SK-N-SH (cell line): Measurements from ENCODE around the gene LGALS3. TPM values are rescaled to one million over a fixed set of nuclear protein-coding genes. Genes with fewer than 3 reads are reported as not detected.
A peak's percentile ranks its signal among the peaks of the same experiment; 100 is the strongest.

ENCODE experiments used
- EZH2phosphoT487 ChIP-seq: fragments of 200-600 bp; sonication (generic); IDR thresholded peaks from 2 replicates; pipeline ENCODE4 v1.6.1; 2017; ENCODE audit warnings: low read depth, mixed run types, mild to moderate bottlenecking, antibody characterized with exemption, moderate library complexity, borderline replicate concordance
- FOSL2 ChIP-seq: IDR thresholded peaks from 2 replicates; pipeline ENCODE4 v1.4.0; 2012; ENCODE audit warnings: low read depth, mild to moderate bottlenecking, moderate library complexity, borderline replicate concordance
- FOXJ3 ChIP-seq: sonication (generic); formaldehyde crosslinking; IDR thresholded peaks from 2 replicates; pipeline ENCODE4 v1.5.1; 2020; ENCODE audit warnings: mild to moderate bottlenecking, missing genetic modification reagents
- FOXM1 ChIP-seq: IDR thresholded peaks from 2 replicates; pipeline ENCODE4 v1.4.0; 2012; ENCODE audit warnings: low read depth, mild to moderate bottlenecking
- GATA2 ChIP-seq: sonication (generic); formaldehyde crosslinking; IDR thresholded peaks from 2 replicates; pipeline ENCODE4 v1.5.0; 2020; ENCODE audit warnings: mild to moderate bottlenecking, missing genetic modification reagents
- JUND ChIP-seq: IDR thresholded peaks from 2 replicates; pipeline ENCODE4 v1.4.0; 2012
- NRF1 ChIP-seq: IDR thresholded peaks from 2 replicates; pipeline ENCODE4 v1.6.1; 2012; ENCODE audit warnings: low read depth, mild to moderate bottlenecking, low read length
- RAD21 ChIP-seq: IDR thresholded peaks from 2 replicates; pipeline ENCODE4 v1.6.1; 2012; ENCODE audit warnings: mild to moderate bottlenecking, low read length
- RCOR1 ChIP-seq: fragments of 150-350 bp; IDR thresholded peaks from 2 replicates; pipeline ENCODE4 v1.6.1; 2017; ENCODE audit warnings: antibody characterized with exemption, low read length
- RFX5 ChIP-seq: IDR thresholded peaks from 2 replicates; pipeline ENCODE4 v1.6.1; 2012; ENCODE audit warnings: mild to moderate bottlenecking, improper control_type of control experiment, low read length
- RXRA ChIP-seq: IDR thresholded peaks from 2 replicates; pipeline ENCODE4 v1.4.0; 2012; ENCODE audit warnings: low read depth, mild to moderate bottlenecking, borderline replicate concordance
- TEAD4 ChIP-seq: IDR thresholded peaks from 2 replicates; pipeline ENCODE4 v1.4.0; 2012; ENCODE audit warnings: mild to moderate bottlenecking, borderline replicate concordance; ENCODE audit not compliant: insufficient read depth
- YY1 ChIP-seq: IDR thresholded peaks from 2 replicates; pipeline ENCODE4 v1.4.0; 2012; ENCODE audit warnings: low read depth, mild to moderate bottlenecking
- polyA plus RNA-seq, 3 experiments: library from polyadenylated mRNA; depleted of rRNA; stranded (reverse); fragments of >200 nt; gene quantifications; 2 replicates each; pipeline ENCODE4 v1.2.3, GENCODE V29; 2012
- TF ChIP-seq, protein P1 (sequence below): IDR thresholded peaks from 2 replicates; pipeline ENCODE4 v1.4.0; 2012; ENCODE audit warnings: low read depth, borderline replicate concordance
- TF ChIP-seq, protein P2 (sequence below): fragments of 150-350 bp; IDR thresholded peaks from 2 replicates; pipeline ENCODE4 v1.6.1; 2017; ENCODE audit warnings: antibody characterized with exemption, low read length, low read depth, borderline replicate concordance
- TF ChIP-seq, protein P3 (sequence below): fragments of 200-600 bp; sonication (generic); IDR thresholded peaks from 2 replicates; pipeline ENCODE4 v1.6.1; 2017; ENCODE audit warnings: antibody characterized with exemption, mild to moderate bottlenecking, moderate library complexity
- TF ChIP-seq, protein P4 (sequence below): IDR thresholded peaks from 2 replicates; pipeline ENCODE4 v1.6.1; 2012; ENCODE audit warnings: mild to moderate bottlenecking, low read depth, low read length, moderate library complexity

LGALS3 gene
- polyA plus RNA-seq, 1 of the 3 experiments (the other 2 are of a cell fraction) = 59.8 TPM

DNA sequence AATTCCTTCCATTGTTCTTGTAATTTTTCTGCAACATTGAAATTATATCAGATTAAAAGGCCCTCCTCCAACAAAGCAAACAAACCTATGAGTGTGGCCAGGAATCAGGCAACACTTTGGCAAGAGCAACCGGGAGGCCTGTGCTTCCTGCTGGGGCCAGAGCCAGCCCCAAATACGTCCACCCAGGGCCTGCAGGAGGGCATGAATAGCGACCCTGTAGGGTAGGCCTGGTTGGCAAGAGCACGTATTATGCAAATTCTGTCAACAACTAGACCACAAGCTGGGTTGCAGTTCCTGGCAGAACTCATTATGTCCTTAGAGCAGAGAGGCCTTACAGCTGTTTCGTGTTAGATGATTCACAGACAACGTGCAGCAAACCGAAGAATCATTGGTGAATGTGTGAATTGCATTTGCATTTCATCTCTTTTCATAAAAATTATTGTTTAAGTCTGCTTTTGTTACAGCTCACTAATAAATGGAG lies 26.9 kb upstream of the LGALS3 start (continued):
- TF ChIP-seq, protein P1, sequence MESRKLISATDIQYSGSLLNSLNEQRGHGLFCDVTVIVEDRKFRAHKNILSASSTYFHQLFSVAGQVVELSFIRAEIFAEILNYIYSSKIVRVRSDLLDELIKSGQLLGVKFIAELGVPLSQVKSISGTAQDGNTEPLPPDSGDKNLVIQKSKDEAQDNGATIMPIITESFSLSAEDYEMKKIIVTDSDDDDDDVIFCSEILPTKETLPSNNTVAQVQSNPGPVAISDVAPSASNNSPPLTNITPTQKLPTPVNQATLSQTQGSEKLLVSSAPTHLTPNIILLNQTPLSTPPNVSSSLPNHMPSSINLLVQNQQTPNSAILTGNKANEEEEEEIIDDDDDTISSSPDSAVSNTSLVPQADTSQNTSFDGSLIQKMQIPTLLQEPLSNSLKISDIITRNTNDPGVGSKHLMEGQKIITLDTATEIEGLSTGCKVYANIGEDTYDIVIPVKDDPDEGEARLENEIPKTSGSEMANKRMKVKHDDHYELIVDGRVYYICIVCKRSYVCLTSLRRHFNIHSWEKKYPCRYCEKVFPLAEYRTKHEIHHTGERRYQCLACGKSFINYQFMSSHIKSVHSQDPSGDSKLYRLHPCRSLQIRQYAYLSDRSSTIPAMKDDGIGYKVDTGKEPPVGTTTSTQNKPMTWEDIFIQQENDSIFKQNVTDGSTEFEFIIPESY = no peak
- TF ChIP-seq RCOR1 = no peak
- 0 out of 2 replicates have a peak, but pooled peaks have one; percentile 40 for TF ChIP-seq FOXJ3
- no peak for TF ChIP-seq YY1
- TF ChIP-seq, protein P2, sequence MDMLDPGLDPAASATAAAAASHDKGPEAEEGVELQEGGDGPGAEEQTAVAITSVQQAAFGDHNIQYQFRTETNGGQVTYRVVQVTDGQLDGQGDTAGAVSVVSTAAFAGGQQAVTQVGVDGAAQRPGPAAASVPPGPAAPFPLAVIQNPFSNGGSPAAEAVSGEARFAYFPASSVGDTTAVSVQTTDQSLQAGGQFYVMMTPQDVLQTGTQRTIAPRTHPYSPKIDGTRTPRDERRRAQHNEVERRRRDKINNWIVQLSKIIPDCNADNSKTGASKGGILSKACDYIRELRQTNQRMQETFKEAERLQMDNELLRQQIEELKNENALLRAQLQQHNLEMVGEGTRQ = no peak
- TF ChIP-seq EZH2phosphoT487 = no peak
- no peak for TF ChIP-seq NRF1
- TF ChIP-seq, protein P3, sequence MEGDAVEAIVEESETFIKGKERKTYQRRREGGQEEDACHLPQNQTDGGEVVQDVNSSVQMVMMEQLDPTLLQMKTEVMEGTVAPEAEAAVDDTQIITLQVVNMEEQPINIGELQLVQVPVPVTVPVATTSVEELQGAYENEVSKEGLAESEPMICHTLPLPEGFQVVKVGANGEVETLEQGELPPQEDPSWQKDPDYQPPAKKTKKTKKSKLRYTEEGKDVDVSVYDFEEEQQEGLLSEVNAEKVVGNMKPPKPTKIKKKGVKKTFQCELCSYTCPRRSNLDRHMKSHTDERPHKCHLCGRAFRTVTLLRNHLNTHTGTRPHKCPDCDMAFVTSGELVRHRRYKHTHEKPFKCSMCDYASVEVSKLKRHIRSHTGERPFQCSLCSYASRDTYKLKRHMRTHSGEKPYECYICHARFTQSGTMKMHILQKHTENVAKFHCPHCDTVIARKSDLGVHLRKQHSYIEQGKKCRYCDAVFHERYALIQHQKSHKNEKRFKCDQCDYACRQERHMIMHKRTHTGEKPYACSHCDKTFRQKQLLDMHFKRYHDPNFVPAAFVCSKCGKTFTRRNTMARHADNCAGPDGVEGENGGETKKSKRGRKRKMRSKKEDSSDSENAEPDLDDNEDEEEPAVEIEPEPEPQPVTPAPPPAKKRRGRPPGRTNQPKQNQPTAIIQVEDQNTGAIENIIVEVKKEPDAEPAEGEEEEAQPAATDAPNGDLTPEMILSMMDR = no peak
- peak; percentile 19; the same call in 1 of the 2 replicates for TF ChIP-seq RAD21
- no peak for TF ChIP-seq FOXM1
- TF ChIP-seq, protein P4, sequence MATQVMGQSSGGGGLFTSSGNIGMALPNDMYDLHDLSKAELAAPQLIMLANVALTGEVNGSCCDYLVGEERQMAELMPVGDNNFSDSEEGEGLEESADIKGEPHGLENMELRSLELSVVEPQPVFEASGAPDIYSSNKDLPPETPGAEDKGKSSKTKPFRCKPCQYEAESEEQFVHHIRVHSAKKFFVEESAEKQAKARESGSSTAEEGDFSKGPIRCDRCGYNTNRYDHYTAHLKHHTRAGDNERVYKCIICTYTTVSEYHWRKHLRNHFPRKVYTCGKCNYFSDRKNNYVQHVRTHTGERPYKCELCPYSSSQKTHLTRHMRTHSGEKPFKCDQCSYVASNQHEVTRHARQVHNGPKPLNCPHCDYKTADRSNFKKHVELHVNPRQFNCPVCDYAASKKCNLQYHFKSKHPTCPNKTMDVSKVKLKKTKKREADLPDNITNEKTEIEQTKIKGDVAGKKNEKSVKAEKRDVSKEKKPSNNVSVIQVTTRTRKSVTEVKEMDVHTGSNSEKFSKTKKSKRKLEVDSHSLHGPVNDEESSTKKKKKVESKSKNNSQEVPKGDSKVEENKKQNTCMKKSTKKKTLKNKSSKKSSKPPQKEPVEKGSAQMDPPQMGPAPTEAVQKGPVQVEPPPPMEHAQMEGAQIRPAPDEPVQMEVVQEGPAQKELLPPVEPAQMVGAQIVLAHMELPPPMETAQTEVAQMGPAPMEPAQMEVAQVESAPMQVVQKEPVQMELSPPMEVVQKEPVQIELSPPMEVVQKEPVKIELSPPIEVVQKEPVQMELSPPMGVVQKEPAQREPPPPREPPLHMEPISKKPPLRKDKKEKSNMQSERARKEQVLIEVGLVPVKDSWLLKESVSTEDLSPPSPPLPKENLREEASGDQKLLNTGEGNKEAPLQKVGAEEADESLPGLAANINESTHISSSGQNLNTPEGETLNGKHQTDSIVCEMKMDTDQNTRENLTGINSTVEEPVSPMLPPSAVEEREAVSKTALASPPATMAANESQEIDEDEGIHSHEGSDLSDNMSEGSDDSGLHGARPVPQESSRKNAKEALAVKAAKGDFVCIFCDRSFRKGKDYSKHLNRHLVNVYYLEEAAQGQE = 0 out of 2 replicates have a peak, but pooled peaks have one; percentile 22
- no peak for TF ChIP-seq GATA2 (CRISPR knock-in tag)
- TF ChIP-seq RFX5 = no peak
- TF ChIP-seq JUND = peak; percentile 54
- TF ChIP-seq TEAD4 = peak; percentile 60; the same call in 1 of the 2 replicates
- peak; percentile 86; the same call in 1 of the 2 replicates for TF ChIP-seq FOSL2
- TF ChIP-seq RXRA = peak; percentile 41; the same call in 1 of the 2 replicates
- TF ChIP-seq, all 33 proteins: peak for 16
